GM21825 (cell line): ENCODE measurements around the gene RAMP3.
"Not testable (repeated sequence)": the region's sequence is repeated elsewhere in the genome, so short reads cannot be mapped to it uniquely, and the experiment has no call there.

Experiments
- ATAC-seq: cut with Tn5 transposase; IDR thresholded peaks from one replicate; pipeline ENCODE4 v1.9.1; 2021; ENCODE audit warnings: mild to moderate bottlenecking, moderate library complexity; ENCODE audit not compliant: unreplicated experiment

The RAMP3 gene

GRCh38 chr7:45157653-45158401, at the start of gene RAMP3:
TSS of gene RAMP3 (plus strand) at chr7:45157791. CDS start at chr7:45157829, 38 bp downstream.
- no peak for ATAC-seq

GRCh38 chr7:45108863-45109262, 48.7 kb upstream of the RAMP3 start:
- ATAC-seq = no peak

- ATAC-seq = peak; percentile 94
These were observed 46.0 kb upstream of the RAMP3 start, which contains the start of gene TBRG4 for GRCh38 chr7:45111298-45112223. TSS of gene TBRG4 (minus strand) at chr7:45111697. CDS start at chr7:45109237, 2,460 bp downstream.

- no peak for ATAC-seq
These were observed 44.9 kb upstream of the RAMP3 start for GRCh38 chr7:45112648-45113047.

GRCh38 chr7:45114257-45114656, 43.3 kb upstream of the RAMP3 start:
- not testable (repeated sequence) for ATAC-seq

- no peak for ATAC-seq
These were observed 42.7 kb upstream of the RAMP3 start for GRCh38 chr7:45114926-45115325.

GRCh38 chr7:45116048-45116447, 41.5 kb upstream of the RAMP3 start:
- ATAC-seq = no peak

- no peak for ATAC-seq
These were observed 40.0 kb upstream of the RAMP3 start for GRCh38 chr7:45117582-45117981.

GRCh38 chr7:45118292-45118691, 39.3 kb upstream of the RAMP3 start:
- no peak for ATAC-seq

- no peak for ATAC-seq
These were observed 38.7 kb upstream of the RAMP3 start for GRCh38 chr7:45118889-45119331.

GRCh38 chr7:45119550-45119949, 38.0 kb upstream of the RAMP3 start:
- no peak for ATAC-seq

GRCh38 chr7:45122975-45123860, 34.4 kb upstream of the RAMP3 start:
- no peak for ATAC-seq

- ATAC-seq = no peak
These were observed 33.5 kb upstream of the RAMP3 start for GRCh38 chr7:45123913-45124710.

GRCh38 chr7:45125193-45125904, 32.2 kb upstream of the RAMP3 start:
- ATAC-seq = no peak

- no peak for ATAC-seq
These were observed 31.4 kb upstream of the RAMP3 start for GRCh38 chr7:45126201-45126600.

- no peak for ATAC-seq
These were observed 30.7 kb upstream of the RAMP3 start for GRCh38 chr7:45126920-45127319.

- no peak for ATAC-seq
These were observed 28.3 kb upstream of the RAMP3 start for GRCh38 chr7:45129181-45129800.

- no peak for ATAC-seq
These were observed 27.7 kb upstream of the RAMP3 start for GRCh38 chr7:45129906-45130305.

GRCh38 chr7:45130910-45131309, 26.7 kb upstream of the RAMP3 start:
- no peak for ATAC-seq
